SK-N-SH (cell line): ENCODE results near the gene CRLF2.

Experiments
- EZH2phosphoT487 ChIP-seq: fragments of 200-600 bp; sonication (generic); IDR thresholded peaks from 2 replicates; pipeline ENCODE4 v1.6.1; 2017; ENCODE audit warnings: low read depth, mixed run types, mild to moderate bottlenecking, antibody characterized with exemption, moderate library complexity, borderline replicate concordance
- RAD21 ChIP-seq: IDR thresholded peaks from 2 replicates; pipeline ENCODE4 v1.6.1; 2012; ENCODE audit warnings: mild to moderate bottlenecking, low read length
- RXRA ChIP-seq: IDR thresholded peaks from 2 replicates; pipeline ENCODE4 v1.4.0; 2012; ENCODE audit warnings: low read depth, mild to moderate bottlenecking, borderline replicate concordance
- SMC3 ChIP-seq: IDR thresholded peaks from 2 replicates; pipeline ENCODE4 v1.6.1; 2012; ENCODE audit warnings: low read depth, low read length, improper control_type of control experiment
- TF ChIP-seq, protein P1 (sequence below): fragments of 150-350 bp; IDR thresholded peaks from 2 replicates; pipeline ENCODE4 v1.6.1; 2017; ENCODE audit warnings: antibody characterized with exemption, low read length, low read depth, borderline replicate concordance
- TF ChIP-seq, protein P2 (sequence below): IDR thresholded peaks from 2 replicates; pipeline ENCODE4; 2012

DNA sequence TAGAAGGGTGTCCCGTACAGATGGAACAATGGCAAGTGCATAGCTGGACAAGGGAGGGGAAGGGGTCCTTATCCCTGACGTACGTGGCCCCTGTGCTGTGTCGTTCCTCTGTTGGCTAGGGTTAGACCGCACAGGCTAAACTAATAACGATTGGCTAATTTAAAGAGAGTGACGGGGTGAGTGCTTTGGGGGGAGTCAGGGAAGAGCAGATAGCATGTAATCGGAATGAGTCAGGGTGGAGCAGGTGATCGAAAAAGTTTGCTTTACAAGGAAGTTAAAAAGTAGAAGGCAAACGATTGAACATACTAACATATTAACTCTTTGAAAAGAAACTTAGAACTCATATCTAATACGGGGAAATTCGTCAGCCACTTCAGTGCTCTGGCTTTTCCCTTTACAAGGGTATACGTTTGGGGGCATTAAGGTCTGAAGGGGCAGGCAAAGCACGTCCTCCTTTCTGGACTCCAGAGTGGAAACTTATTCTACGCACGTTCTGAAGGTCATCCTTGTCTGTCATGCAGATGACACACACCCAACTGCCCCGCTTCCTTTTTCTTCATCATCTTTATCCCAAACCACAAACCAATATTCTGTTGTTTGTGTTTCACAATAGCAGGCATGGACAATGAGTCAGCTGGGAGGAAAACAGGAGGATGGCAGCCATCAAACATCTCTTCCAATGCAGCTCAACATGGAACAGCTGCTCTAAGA, 10.2 kb upstream of the CRLF2 start:
- TF ChIP-seq EZH2phosphoT487, result no peak
- no peak for TF ChIP-seq RXRA
- TF ChIP-seq, protein P1, sequence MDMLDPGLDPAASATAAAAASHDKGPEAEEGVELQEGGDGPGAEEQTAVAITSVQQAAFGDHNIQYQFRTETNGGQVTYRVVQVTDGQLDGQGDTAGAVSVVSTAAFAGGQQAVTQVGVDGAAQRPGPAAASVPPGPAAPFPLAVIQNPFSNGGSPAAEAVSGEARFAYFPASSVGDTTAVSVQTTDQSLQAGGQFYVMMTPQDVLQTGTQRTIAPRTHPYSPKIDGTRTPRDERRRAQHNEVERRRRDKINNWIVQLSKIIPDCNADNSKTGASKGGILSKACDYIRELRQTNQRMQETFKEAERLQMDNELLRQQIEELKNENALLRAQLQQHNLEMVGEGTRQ, result no peak
- no peak for TF ChIP-seq SMC3
- TF ChIP-seq, protein P2, sequence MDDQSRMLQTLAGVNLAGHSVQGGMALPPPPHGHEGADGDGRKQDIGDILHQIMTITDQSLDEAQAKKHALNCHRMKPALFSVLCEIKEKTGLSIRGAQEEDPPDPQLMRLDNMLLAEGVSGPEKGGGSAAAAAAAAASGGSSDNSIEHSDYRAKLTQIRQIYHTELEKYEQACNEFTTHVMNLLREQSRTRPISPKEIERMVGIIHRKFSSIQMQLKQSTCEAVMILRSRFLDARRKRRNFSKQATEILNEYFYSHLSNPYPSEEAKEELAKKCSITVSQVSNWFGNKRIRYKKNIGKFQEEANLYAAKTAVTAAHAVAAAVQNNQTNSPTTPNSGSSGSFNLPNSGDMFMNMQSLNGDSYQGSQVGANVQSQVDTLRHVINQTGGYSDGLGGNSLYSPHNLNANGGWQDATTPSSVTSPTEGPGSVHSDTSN, result no peak
- TF ChIP-seq RAD21, result no peak
